Lower leg skin (tissue), 3 donors: Measurements from ENCODE around the gene CSMD2.

Experiments
- POLR2A ChIP-seq, 2 donors: fragments of 450-650 bp; IDR thresholded peaks; one replicate each; pipeline ENCODE4 v1.6.1; 2016 to 2017; ENCODE audit warnings: antibody characterized with exemption in 2 of 2, mild to moderate bottlenecking in 1 of 2, moderate library complexity in 1 of 2
- TF ChIP-seq, protein P1 (sequence below), 3 donors: fragments of 450-650 bp; IDR thresholded peaks; one replicate each; pipeline ENCODE4 v1.5.1; 2016; ENCODE audit warnings: antibody characterized with exemption in 3 of 3, mild to moderate bottlenecking in 3 of 3, moderate library complexity in 2 of 3

DNA sequence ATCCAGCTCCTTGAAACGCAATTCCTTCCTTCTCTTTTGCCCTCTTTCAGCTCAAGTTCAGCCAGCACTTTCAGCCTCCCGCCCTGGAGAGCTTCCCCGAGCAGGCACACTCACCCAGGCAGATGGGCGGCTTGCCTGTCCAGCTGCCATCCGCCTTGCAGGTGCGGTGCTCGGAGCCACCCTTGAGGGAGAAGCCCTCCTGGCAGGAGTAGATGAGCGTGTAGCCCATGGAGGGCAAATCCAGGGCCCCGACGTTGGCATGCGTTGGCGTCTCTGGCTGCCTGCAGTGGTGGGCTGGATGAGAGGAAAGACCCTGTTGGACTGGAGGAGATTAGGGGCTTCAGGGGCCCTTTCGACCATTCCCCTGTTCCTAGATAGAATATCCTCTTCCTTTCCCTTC lies 632.1 kb downstream of the CSMD2 start:
- TF ChIP-seq, protein P1, sequence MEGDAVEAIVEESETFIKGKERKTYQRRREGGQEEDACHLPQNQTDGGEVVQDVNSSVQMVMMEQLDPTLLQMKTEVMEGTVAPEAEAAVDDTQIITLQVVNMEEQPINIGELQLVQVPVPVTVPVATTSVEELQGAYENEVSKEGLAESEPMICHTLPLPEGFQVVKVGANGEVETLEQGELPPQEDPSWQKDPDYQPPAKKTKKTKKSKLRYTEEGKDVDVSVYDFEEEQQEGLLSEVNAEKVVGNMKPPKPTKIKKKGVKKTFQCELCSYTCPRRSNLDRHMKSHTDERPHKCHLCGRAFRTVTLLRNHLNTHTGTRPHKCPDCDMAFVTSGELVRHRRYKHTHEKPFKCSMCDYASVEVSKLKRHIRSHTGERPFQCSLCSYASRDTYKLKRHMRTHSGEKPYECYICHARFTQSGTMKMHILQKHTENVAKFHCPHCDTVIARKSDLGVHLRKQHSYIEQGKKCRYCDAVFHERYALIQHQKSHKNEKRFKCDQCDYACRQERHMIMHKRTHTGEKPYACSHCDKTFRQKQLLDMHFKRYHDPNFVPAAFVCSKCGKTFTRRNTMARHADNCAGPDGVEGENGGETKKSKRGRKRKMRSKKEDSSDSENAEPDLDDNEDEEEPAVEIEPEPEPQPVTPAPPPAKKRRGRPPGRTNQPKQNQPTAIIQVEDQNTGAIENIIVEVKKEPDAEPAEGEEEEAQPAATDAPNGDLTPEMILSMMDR (IDR thresholded peaks at IDR 0.05) = no peak
- no peak for TF ChIP-seq POLR2A (IDR thresholded peaks at IDR 0.05)
